ENCODE results near the gene SP140L.

The SP140L gene

DNA sequence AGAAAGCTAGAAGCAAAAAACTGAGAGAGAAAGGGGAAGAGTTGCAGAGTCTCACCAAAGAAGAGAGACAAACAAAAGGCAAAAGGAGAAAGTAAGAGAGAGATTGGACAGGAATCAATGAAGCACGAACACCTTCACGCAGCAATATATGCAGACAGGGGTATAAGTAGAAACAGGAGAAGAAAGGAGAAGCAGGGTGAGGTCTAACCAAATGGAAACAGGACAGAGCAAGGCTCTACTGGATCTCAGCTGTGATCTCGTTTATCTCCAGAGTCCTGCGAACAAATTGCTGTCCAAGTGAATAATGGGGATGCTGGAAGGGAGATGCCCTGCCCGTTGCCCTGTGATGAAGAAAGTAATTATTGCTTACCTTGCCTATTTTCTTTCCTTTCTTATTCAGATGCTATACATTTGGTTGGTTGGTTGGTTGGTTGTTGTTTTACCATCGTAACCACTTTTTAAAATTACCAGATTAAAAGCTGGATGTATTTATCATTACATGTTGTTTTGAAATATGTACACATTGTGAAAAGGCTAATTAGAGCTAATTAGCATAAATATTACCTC, 123.0 kb downstream of the SP140L start:
- no peak overlapping the region for H2AFZ ChIP-seq (ENCODE audit: low read depth, low read length)
- H3K4me2 ChIP-seq (ENCODE audit: low read length): peak overlapping the region; percentile 76; the same call in 1 of the 2 replicates
- no peaks in the 10 kb centered on the region for H4K20me1 ChIP-seq (ENCODE audit: insufficient read depth, low read length)
- H3K27me3 ChIP-seq (ENCODE audit: low read depth, low read length): no peaks in the 10 kb centered on the region
- peaks cover 14% of the 10 kb centered on the region for H3K79me2 ChIP-seq (ENCODE audit: low read length)
- H3K9me3 ChIP-seq (ENCODE audit: insufficient read depth, low read length): 0 out of 2 replicates have a peak, but pooled peaks cover 4% of the 10 kb centered on the region
- no peak overlapping the region for H3K4me3 ChIP-seq (ENCODE audit: low read length)
- TF ChIP-seq EZH2phosphoT487 (IDR thresholded peaks at IDR 0.05; ENCODE audit: low read depth) (no peak), CTCF (IDR thresholded peaks at IDR 0.05; ENCODE audit: low read depth, low read length) (no peak)
- H3K4me1 ChIP-seq (ENCODE audit: low read length): peaks cover 41% of the 10 kb centered on the region
- peaks cover 82% of the 10 kb centered on the region for H3K36me3 ChIP-seq (replicated peaks; ENCODE audit: low read depth, low read length)
- H3K27ac ChIP-seq (ENCODE audit: low read length): peak overlapping the region; percentile 95
- H3K9ac ChIP-seq (ENCODE audit: low read length): peak overlapping the region; percentile 3; the same call in 1 of the 2 replicates

- Histone ChIP-seq H3K4me2 (ENCODE audit: low read length) (no peak overlapping the region), H3K9me3 (ENCODE audit: insufficient read depth, low read length) (peaks cover 9% of the 10 kb centered on the region; the same call in 1 of the 2 replicates), H4K20me1 (ENCODE audit: insufficient read depth, low read length) (no peaks in the 10 kb centered on the region), H3K27ac (ENCODE audit: low read length) (no peak overlapping the region), H3K79me2 (ENCODE audit: low read length) (peaks cover 16% of the 10 kb centered on the region), H3K4me3 (ENCODE audit: low read length) (no peak overlapping the region), H3K4me1 (ENCODE audit: low read length) (peaks cover 37% of the 10 kb centered on the region), H2AFZ (ENCODE audit: low read depth, low read length) (no peak overlapping the region), H3K36me3 (replicated peaks; ENCODE audit: low read depth, low read length) (peaks cover 94% of the 10 kb centered on the region), H3K9ac (ENCODE audit: low read length) (no peak overlapping the region), H3K27me3 (ENCODE audit: low read depth, low read length) (no peaks in the 10 kb centered on the region)
- TF ChIP-seq EZH2phosphoT487 (IDR thresholded peaks at IDR 0.05; ENCODE audit: low read depth): no peak
Observed at GRCh38 chr2:230453006-230453405, 126.0 kb downstream of the SP140L start.

All from OCI-LY3 (cell line).